GM18507 (cell line): ENCODE data around the gene FRMD4B.
"Not testable (repeated sequence)": the region's sequence is repeated elsewhere in the genome, so short reads cannot be mapped to it uniquely, and the experiment has no call there.

ENCODE experiments used
- DNase-seq: peaks from one replicate; pipeline ENCODE4 v3.0.0; 2011; ENCODE audit warnings: low read depth; ENCODE audit not compliant: insufficient read length; ENCODE audit errors: extremely low spot score
- FAIRE-seq: peaks from 2 replicates; lab custom pipeline; 2011; peaks lifted over from hg19 to GRCh38; lab: Jason Lieb, UNC

The FRMD4B gene

GRCh38 chr3:69328103-69328962 is 57.6 kb downstream of the FRMD4B start:
- FAIRE-seq (no peak), DNase-seq (no peak)

DNA sequence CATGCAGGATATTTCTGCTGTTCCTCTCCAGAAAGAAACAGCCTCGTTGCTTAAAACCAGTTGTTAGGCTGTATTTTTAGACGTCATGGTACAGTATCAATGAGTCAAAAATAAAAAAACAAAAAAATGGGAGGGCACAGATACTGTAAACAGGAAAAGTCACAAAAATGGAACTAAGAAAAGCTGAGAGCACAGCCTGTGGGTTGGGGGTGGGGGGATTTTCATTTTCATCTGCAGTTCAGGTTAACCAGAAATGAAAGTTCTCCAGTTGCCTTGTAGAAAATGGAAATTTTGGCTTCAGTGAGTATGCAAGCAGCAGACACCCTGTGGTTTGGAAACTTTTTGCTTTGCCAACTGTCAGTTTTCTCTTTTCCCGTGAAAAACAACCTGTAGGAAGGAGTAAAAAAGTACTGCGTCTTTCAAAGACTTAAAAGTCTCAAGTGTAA is 59.0 kb downstream of the FRMD4B start:
- DNase-seq (peak; percentile 9), FAIRE-seq (peak; percentile 89)

DNA sequence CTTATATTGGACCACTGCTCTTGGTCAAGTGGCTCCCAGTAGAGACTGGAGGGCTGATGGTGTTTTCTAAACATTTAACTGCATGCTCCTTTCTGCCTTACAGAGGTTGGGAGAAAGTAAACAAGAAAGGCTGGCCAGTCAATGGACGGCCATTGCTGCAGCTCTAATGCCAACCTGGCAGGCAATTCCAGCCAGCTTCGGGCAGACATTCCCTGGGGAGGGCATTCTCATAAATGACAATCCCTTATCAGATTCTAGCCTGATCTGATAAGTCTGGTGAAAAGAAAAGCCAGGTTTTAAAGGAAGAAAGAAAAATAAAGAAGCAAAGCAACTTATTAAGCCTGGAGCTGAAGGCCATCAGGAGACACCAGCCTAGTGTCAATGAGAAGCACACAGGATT is 60.7 kb downstream of the FRMD4B start:
- FAIRE-seq (no peak), DNase-seq (no peak)

DNA sequence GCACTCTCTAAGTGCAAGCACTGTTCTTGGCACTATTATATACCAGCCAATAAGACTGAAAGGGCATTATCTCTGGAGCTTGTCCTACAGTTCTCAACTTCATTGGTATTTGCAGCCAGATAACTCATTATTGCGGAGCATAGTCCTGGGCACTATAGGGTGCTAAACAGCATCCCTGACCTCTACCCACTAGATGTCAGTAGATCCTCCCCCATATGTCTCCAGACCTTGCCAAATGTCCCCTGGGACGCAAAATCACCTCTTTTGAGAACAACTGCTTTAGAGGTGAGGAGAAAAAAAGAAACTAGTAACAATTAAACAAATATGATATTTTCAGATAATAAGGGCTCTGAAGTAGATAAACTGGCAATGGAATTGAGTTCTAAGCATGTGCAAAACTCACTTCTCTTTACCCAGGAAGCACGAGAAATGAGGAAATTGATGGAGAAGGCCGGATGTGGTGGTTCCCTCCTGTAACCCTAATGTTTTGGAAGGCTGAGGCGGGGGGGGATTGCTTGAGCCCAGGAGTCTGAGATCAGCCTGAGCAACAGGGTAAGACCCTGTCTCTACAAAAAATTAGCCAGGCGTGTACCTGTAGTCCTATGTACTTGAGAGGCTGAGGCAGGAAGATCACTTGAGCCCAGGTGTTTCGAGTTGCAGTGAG is 61.4 kb downstream of the FRMD4B start:
- FAIRE-seq (peak; percentile 77), DNase-seq (no peak)

DNA sequence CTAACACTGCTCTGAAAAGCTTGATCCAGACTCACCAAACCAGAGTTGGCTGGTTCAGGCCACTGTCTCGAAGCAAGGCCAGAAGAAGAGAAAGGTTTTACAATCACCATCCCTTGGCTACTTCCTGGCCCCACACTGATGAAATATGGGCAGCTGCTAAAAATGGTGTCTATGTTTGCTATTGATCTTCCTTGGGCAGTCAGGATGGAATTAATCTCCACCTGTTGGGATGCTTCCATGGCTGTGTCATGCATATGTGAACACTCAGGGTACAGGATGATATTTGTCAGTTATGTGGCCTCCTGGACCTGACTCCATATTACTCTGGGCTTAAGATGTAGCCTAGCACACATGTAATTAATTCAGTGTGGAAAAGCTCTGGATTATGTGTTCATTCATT is 61.9 kb downstream of the FRMD4B start:
- DNase-seq = no peak
- FAIRE-seq = no peak

- not testable (repeated sequence) for DNase-seq, FAIRE-seq
These were observed 63.4 kb downstream of the FRMD4B start for GRCh38 chr3:69322512-69322911.

- FAIRE-seq = no peak
- no peak for DNase-seq
These were observed 63.8 kb downstream of the FRMD4B start for GRCh38 chr3:69322158-69322509.

- FAIRE-seq (no peak), DNase-seq (no peak)
These were observed 64.4 kb downstream of the FRMD4B start for GRCh38 chr3:69321301-69322157.

GRCh38 chr3:69320871-69321271 is 65.0 kb downstream of the FRMD4B start:
- FAIRE-seq = peak; percentile 78
- peak; percentile 9 for DNase-seq

GRCh38 chr3:69319652-69320051 is 66.2 kb downstream of the FRMD4B start:
- FAIRE-seq (no peak), DNase-seq (no peak)

DNA sequence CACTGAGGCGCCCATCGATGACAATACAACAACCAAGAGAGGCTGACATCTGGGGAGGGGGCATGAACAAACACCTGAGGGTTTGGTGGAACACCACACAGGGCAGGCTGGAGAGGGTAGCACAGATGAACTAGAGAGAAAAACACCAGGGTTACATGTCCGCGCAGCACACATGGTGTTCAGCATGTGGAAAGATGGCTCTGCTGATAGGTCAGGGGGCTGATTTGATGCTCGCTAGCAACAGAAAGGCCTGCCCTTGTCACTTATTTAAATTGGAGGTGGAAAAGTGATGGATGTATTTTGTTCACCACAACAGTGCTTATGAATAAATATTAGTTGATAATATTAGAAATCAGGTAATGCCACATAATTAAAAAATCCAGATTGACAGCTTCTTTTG is 67.5 kb downstream of the FRMD4B start:
- no peak for DNase-seq
- FAIRE-seq = no peak

- no peak for FAIRE-seq
- DNase-seq = no peak
These were observed 72.6 kb downstream of the FRMD4B start for GRCh38 chr3:69313251-69313650.

DNA sequence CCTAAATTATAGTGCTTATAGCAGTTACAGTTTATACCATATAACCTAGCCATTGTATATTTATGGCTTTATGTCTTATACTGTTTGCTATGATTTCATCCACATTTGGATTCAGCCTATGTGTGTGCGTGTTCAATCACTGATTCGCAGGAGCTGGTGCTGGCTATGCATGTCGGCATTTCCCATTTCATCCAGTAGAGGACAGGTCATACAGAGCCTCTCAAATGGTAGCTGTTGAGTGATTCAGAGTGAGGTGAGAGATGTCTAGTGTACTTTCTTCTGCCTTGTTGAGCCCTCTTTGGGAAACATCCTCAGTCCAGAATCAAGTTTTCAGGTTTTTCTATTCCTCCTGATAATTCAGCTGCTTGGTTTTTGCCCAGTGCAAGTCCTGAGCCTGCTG is 76.1 kb downstream of the FRMD4B start:
- peak; percentile 12 for FAIRE-seq

GRCh38 chr3:69306239-69307185 is 79.4 kb downstream of the FRMD4B start:
- DNase-seq = no peak
- FAIRE-seq = peak; percentile 93

More for the DNA sequence above, 76.1 kb downstream of the FRMD4B start:
- no peak for DNase-seq

DNA sequence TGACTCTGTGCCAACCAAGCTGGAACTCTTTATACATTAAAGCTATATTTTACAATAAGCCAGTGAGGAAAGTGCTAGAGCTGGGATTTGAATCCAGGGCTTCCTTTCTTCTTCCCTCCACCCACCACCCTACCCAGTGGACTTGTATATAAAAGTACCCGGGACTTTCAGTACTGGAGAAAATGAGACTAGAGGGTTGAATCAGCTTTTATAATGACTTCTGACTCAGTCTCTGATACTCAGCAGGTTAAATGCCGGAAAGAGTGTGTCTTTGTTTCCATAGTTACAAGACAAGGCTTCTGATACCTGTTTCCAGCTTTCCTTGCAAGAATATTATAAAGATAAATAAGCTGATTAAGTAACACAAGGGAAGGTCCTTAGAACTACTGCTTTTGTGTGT is 80.9 kb downstream of the FRMD4B start:
- DNase-seq = no peak

GRCh38 chr3:69304396-69304795 is 81.5 kb downstream of the FRMD4B start:
- no peak for FAIRE-seq
- DNase-seq = no peak

More for the DNA sequence above, 80.9 kb downstream of the FRMD4B start:
- no peak for FAIRE-seq

GRCh38 chr3:69300296-69300695 is 85.6 kb downstream of the FRMD4B start:
- FAIRE-seq = no peak
- no peak for DNase-seq

DNA sequence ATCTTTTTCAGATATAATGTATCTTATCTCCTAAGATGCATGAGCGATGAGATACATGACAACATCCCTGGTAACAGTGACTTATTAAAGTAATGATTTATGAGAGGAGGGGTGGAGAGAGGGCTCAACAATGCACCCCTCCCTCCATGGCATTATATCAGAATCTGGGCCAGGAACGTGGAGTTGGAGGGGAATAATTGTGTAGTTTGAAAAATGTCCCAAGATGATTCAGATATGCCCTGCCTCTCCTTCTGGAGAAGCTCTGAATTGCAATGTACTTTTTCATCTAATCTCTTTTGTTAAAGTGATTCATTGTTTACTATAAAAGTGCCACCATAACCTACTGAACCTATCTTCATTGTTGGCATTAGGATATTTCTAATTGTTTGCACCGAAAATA is 86.5 kb downstream of the FRMD4B start:
- FAIRE-seq (no peak), DNase-seq (no peak)

- DNase-seq (no peak), FAIRE-seq (no peak)
These were observed 88.4 kb downstream of the FRMD4B start for GRCh38 chr3:69297501-69297900.
